Breast epithelium (tissue), 4 donors: Measurements from ENCODE around the gene IL17RD. TPM values are rescaled to one million over a fixed set of nuclear protein-coding genes. Genes with fewer than 3 reads are reported as not detected.
A peak's percentile ranks its signal among the peaks of the same experiment; 100 is the strongest.

Source experiments
- DNase-seq, 2 donors: peaks; one replicate each; pipeline ENCODE4 v3.0.0-alpha.2; 2019; ENCODE audit warnings: low spot score in 2 of 2
- H3K27ac ChIP-seq, 2 donors: fragments of 200-600 bp; sonication (generic) in 1 of 2; one replicate each; pipeline ENCODE4 v1.5.1; 2016 to 2019; ENCODE audit warnings: mild to moderate bottlenecking in 1 of 2
- H3K27me3 ChIP-seq, 2 donors: fragments of 200-600 bp; sonication (generic) in 1 of 2; one replicate each; pipeline versions ENCODE4 v1.5.1 to v1.6.0; 2017 to 2019; ENCODE audit warnings: control low read depth in 1 of 2, mild to moderate bottlenecking in 1 of 2
- H3K36me3 ChIP-seq: fragments of 200-600 bp; one replicate; pipeline ENCODE4 v1.5.1; 2019
- H3K4me1 ChIP-seq, 2 donors: fragments of 200-600 bp; sonication (generic); one replicate each; pipeline ENCODE4 v1.5.1; 2016 to 2019; ENCODE audit warnings: control low read depth in 1 of 2
- H3K4me3 ChIP-seq, 3 donors: fragments of 200-600 bp; sonication (generic); 1 replicate in 2 of 3; 2 replicates in 1 of 3; pipeline ENCODE4 v1.5.1; 2016 to 2019; ENCODE audit warnings: mild to moderate bottlenecking in 3 of 3, moderate library complexity in 2 of 3
- H3K9me3 ChIP-seq, 2 donors: fragments of 200-600 bp; sonication (generic) in 1 of 2; one replicate each; pipeline ENCODE4 v1.5.1; 2016 to 2019; ENCODE audit warnings: control low read depth in 1 of 2
- POLR2A ChIP-seq: fragments of 450-650 bp; IDR thresholded peaks from one replicate; pipeline ENCODE4 v1.6.1; 2016; ENCODE audit warnings: antibody characterized with exemption, mild to moderate bottlenecking, moderate library complexity
- POLR2AphosphoS5 ChIP-seq, 3 donors: sonication (generic); formaldehyde crosslinking; IDR thresholded peaks; one replicate each; pipeline ENCODE4 v1.6.1; 2017; ENCODE audit warnings: antibody characterized with exemption in 3 of 3
- intact Hi-C: fragments of 100-400 bp; cut with DNase I; formaldehyde crosslinking; loops from one replicate; pipeline ENCODE4 v1.15.1; 2023; ENCODE audit warnings: low total_unique reads
- total RNA-seq, 3 donors: library from RNA; depleted of rRNA; stranded (reverse); fragments of >200 nt; gene quantifications; one replicate each; pipeline ENCODE4 v1.1.0, GENCODE V29; 2016
- TF ChIP-seq, protein P1 (sequence below), 3 donors: fragments of 450-650 bp; IDR thresholded peaks; one replicate each; pipeline ENCODE4 v1.5.1; 2016 to 2017; ENCODE audit warnings: antibody characterized with exemption in 3 of 3, mild to moderate bottlenecking in 3 of 3, moderate library complexity in 3 of 3

Gene IL17RD
- total RNA-seq, 3 donors from 2014 or later: 3.0 to 31.8 (median 31.0) TPM

DNA sequence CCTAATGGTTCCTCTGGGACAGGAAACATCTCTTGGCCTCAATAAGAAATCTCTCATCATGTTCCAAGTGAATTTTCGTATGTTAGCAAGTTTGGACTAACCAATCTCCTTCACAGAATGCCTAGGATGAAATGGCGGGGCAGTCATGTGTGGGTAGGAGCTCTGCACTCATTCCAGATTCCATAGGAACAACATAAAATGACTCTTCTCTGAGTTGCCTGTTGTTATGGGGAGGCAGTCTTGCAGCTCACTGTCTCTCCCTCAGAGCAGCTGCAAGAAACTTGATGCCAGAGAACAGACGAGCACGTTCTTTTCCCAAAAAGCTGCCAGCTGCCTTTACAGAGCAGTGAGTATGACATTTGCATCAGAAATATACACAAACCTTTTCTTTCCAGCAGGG, 70.6 kb downstream of the IL17RD start:
- Histone ChIP-seq H3K4me1 (peaks cover 0 to 4% of the 10 kb centered on the region in 2 donors), H3K9me3 (no peaks in the 10 kb centered on the region), H3K27me3 (no peaks in the 10 kb centered on the region), H3K27ac (peak overlapping the region; percentile 65 to 79), H3K4me3 (peak overlapping the region in 1 of 3 donors; percentile 35), H3K36me3 (no peaks in the 10 kb centered on the region)
- DNase-seq: no peak
- TF ChIP-seq POLR2A: no peak
- TF ChIP-seq, protein P1, sequence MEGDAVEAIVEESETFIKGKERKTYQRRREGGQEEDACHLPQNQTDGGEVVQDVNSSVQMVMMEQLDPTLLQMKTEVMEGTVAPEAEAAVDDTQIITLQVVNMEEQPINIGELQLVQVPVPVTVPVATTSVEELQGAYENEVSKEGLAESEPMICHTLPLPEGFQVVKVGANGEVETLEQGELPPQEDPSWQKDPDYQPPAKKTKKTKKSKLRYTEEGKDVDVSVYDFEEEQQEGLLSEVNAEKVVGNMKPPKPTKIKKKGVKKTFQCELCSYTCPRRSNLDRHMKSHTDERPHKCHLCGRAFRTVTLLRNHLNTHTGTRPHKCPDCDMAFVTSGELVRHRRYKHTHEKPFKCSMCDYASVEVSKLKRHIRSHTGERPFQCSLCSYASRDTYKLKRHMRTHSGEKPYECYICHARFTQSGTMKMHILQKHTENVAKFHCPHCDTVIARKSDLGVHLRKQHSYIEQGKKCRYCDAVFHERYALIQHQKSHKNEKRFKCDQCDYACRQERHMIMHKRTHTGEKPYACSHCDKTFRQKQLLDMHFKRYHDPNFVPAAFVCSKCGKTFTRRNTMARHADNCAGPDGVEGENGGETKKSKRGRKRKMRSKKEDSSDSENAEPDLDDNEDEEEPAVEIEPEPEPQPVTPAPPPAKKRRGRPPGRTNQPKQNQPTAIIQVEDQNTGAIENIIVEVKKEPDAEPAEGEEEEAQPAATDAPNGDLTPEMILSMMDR (IDR thresholded peaks at IDR 0.05): no peak
- no peak for TF ChIP-seq POLR2AphosphoS5 (IDR thresholded peaks at IDR 0.05)
- intact Hi-C loops: no loop called here

DNA sequence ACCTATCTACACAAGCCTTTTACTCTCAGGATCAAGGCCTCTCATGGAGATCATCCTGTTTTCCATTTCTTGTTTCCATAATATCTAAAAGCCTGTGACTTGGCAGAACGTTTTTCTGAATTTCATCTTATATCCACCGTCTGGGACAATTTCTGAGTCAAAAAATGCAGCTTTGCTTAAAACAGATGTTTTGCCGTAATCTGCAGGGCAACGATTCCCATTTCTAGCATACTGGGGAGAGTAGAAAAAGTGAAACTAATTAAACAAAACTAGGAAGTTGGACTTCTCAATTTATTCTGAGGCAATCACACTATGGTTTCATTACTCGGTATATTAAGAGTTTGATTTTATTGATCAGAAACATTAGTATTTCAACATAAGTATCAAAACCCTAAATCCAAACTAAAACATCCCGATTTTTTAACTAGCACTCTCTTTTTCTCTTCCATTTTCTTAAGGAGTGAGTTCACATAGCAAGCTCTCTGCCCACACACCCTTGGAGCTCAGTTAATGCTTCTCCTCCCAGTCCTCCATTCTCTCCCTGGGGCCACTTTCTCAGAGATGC, 71.1 kb downstream of the IL17RD start:
- Histone ChIP-seq H3K4me3 (peak overlapping the region in 1 of 3 donors; percentile 35), H3K4me1 (peaks cover 0 to 4% of the 10 kb centered on the region in 2 donors), H3K9me3 (no peaks in the 10 kb centered on the region), H3K36me3 (no peaks in the 10 kb centered on the region), H3K27ac (peak overlapping the region; percentile 65 to 79), H3K27me3 (no peaks in the 10 kb centered on the region)
- DNase-seq: no peak
- intact Hi-C loops: no loop called here
- TF ChIP-seq POLR2AphosphoS5 (IDR thresholded peaks at IDR 0.05) (no peak), POLR2A (no peak)
- TF ChIP-seq, protein P1 (IDR thresholded peaks at IDR 0.05): no peak

DNA sequence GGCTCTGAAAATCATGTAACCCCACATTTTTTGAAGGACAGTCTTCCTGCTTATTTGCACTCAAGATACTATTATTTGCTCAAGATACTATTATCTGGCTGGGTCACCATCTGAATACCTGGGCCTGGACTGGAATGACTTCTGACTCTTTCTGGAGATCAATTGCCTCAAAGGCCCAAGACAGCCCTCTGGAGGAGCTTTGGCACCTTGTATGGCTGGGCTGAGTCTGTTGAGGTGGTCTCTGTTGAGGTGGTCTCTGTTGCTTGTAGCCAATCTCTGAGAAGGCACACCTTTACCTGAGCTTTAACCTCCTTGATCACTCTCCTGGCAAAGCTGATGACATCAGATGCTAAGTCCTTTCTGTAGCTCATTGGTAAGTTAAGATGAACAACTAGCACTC, 71.7 kb downstream of the IL17RD start:
- Histone ChIP-seq H3K36me3 (no peaks in the 10 kb centered on the region), H3K27me3 (no peaks in the 10 kb centered on the region), H3K9me3 (no peaks in the 10 kb centered on the region), H3K4me3 (no peak overlapping the region), H3K4me1 (peaks cover 0 to 4% of the 10 kb centered on the region in 2 donors), H3K27ac (peak overlapping the region; percentile 65 to 79)
- DNase-seq: no peak
- intact Hi-C loops: no loop called here
- TF ChIP-seq, protein P1 (IDR thresholded peaks at IDR 0.05): no peak
- TF ChIP-seq POLR2AphosphoS5 (IDR thresholded peaks at IDR 0.05) (no peak), POLR2A (no peak)

DNA sequence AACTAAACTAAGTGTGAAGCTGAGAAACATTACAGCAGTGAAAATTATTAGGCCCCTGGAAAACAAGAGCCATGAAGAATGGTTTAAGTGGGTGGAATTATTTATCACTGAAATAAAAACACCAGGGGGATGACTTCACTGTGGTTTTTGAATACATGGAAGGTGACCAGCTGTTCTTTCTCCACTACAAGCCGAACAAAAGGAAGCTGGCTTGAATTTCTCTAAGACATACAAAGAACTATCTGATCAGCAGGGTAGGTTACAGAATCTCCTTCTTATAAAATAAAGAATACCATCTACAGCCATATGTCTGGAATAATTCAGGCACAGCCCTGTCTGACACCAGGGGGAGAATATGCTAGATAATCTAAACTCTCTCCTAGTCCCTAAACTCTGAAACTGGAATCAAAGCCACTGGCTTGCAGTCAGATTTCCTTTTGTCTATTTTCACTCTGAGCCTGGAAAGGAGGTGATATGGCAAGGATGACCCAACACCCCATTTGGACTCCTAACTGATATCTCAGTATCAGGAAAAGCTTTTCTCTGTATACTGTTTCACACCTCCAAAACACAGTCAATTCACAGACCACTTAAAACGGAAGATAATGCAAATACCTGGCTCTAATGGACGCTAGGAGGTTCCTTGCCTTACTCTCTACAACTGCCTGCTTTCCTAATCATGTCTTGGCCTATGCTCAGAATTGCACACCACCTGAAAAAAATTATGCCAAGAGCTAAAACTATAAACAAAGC, 73.5 kb downstream of the IL17RD start:
- intact Hi-C loops: no loop called here
- Histone ChIP-seq H3K4me3 (no peak overlapping the region), H3K4me1 (peaks cover 0 to 4% of the 10 kb centered on the region in 2 donors), H3K36me3 (no peaks in the 10 kb centered on the region), H3K27me3 (no peaks in the 10 kb centered on the region), H3K27ac (peak overlapping the region; percentile 45 to 48), H3K9me3 (no peaks in the 10 kb centered on the region)
- DNase-seq: no peak
- no peak for TF ChIP-seq POLR2AphosphoS5 (IDR thresholded peaks at IDR 0.05)
- no peak for TF ChIP-seq POLR2A
- TF ChIP-seq, protein P1 (IDR thresholded peaks at IDR 0.05): no peak

DNA sequence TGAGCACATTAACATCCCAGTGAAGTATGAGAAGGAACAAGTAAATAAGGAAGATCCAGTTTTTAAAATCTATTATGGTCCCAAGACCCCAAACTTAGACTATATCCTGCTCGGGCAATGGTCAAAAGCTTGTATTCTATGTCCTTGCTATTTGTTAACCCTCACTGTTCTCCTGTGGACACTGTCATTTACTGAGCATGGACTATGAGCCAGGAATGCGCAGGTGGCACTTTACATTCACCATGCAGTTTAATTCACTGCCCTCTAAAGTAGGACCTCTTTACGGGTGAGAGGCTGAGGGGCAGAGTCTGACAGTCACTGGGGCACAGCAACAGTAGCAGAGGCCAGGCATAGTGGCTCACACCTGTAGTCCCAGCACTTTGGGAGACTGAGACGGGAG, 76.1 kb downstream of the IL17RD start:
- Histone ChIP-seq H3K4me3 (no peak overlapping the region), H3K4me1 (peaks cover 0 to 4% of the 10 kb centered on the region in 2 donors), H3K27ac (no peak overlapping the region), H3K27me3 (no peaks in the 10 kb centered on the region), H3K36me3 (no peaks in the 10 kb centered on the region), H3K9me3 (no peaks in the 10 kb centered on the region)
- DNase-seq: no peak
- TF ChIP-seq POLR2AphosphoS5 (IDR thresholded peaks at IDR 0.05): no peak
- TF ChIP-seq POLR2A: no peak
- TF ChIP-seq, protein P1 (IDR thresholded peaks at IDR 0.05): no peak
- intact Hi-C loops: no loop called here
